Activated CD8-positive, alpha-beta memory T cell treated with anti-CD3 and anti-CD28 coated beads for 36 hours (primary cell): ENCODE results near the gene NCAN. TPM values are rescaled to one million over a fixed set of nuclear protein-coding genes. Genes with fewer than 3 reads are reported as not detected.

Experiments
- CTCF ChIA-PET: fragments of 350-600 bp; sonication (Branson Sonifier 250); formaldehyde crosslinking; loops from one replicate; lab custom pipeline; 2021; ENCODE audit warnings: antibody characterized with exemption; lab: Charles Lee
- POLR2A ChIA-PET: fragments of 350-600 bp; sonication (Branson Sonifier 250); formaldehyde crosslinking; loops from one replicate; lab custom pipeline; 2021; ENCODE audit warnings: antibody characterized with exemption; lab: Charles Lee
- total RNA-seq, 2 experiments: library from RNA; stranded (reverse); gene quantifications; one replicate each; pipeline ENCODE4 v1.2.3, GENCODE V29; 2021

NCAN gene
- total RNA-seq, 2 experiments from 2014 or later = not detected

GRCh38 chr19:19269952-19270694, 58.4 kb downstream of the NCAN start:
- CTCF ChIA-PET = no interaction called here
- POLR2A ChIA-PET = interaction anchor here (0.5 kb wide), 1 partner anchor 125 kb away, joined by 3 read pairs; no protein-coding TSS in a partner anchor

- POLR2A ChIA-PET = interaction anchor here (0.5 kb wide), 1 partner anchor 125 kb away, joined by 3 read pairs; no protein-coding TSS in a partner anchor
- CTCF ChIA-PET = no interaction called here
Measured at GRCh38 chr19:19270749-19271571, 59.2 kb downstream of the NCAN start.

- ChIA-PET POLR2A (no interaction called here), CTCF (no interaction called here)
Measured at GRCh38 chr19:19271828-19272599, 60.3 kb downstream of the NCAN start.

- ChIA-PET CTCF (no interaction called here), POLR2A (no interaction called here)
Measured at GRCh38 chr19:19274146-19274545, 62.4 kb downstream of the NCAN start.

GRCh38 chr19:19274716-19275565, 63.2 kb downstream of the NCAN start:
- ChIA-PET POLR2A (no interaction called here), CTCF (interaction anchor here (0.6 kb wide), 1 partner anchor 21 kb away, joined by 3 read pairs; no protein-coding TSS in a partner anchor)

GRCh38 chr19:19276386-19276785, 64.6 kb downstream of the NCAN start:
- POLR2A ChIA-PET = no interaction called here

GRCh38 chr19:19276851-19277250, 65.1 kb downstream of the NCAN start:
- ChIA-PET POLR2A (no interaction called here), CTCF (interaction anchor here (0.6 kb wide), 1 partner anchor 29 kb away, joined by 3 read pairs; no protein-coding TSS in a partner anchor)

More at GRCh38 chr19:19276386-19276785, 64.6 kb downstream of the NCAN start:
- CTCF ChIA-PET = no interaction called here

GRCh38 chr19:19278315-19278714, 66.6 kb downstream of the NCAN start:
- ChIA-PET CTCF (no interaction called here), POLR2A (no interaction called here)

- ChIA-PET CTCF (no interaction called here), POLR2A (no interaction called here)
Measured at GRCh38 chr19:19279062-19279612, 67.4 kb downstream of the NCAN start.

GRCh38 chr19:19279853-19280252, 68.1 kb downstream of the NCAN start:
- ChIA-PET POLR2A (no interaction called here), CTCF (interaction anchor here (0.6 kb wide), 1 partner anchor 317 kb away, joined by 3 read pairs; no protein-coding TSS in a partner anchor)

- POLR2A ChIA-PET = no interaction called here
Measured at GRCh38 chr19:19280561-19280960, 68.8 kb downstream of the NCAN start.

GRCh38 chr19:19285686-19286085, 73.9 kb downstream of the NCAN start:
- CTCF ChIA-PET = no interaction called here
- POLR2A ChIA-PET = no interaction called here

More at GRCh38 chr19:19280561-19280960, 68.8 kb downstream of the NCAN start:
- CTCF ChIA-PET = interaction anchor here (0.6 kb wide), 1 partner anchor 316 kb away, joined by 3 read pairs; no protein-coding TSS in a partner anchor

- ChIA-PET CTCF (no interaction called here), POLR2A (no interaction called here)
Measured at GRCh38 chr19:19292607-19293006, 80.8 kb downstream of the NCAN start.

- POLR2A ChIA-PET = no interaction called here
Measured at GRCh38 chr19:19294914-19295313, 83.2 kb downstream of the NCAN start.

GRCh38 chr19:19296953-19297689, 85.4 kb downstream of the NCAN start:
- CTCF ChIA-PET = no interaction called here

More at GRCh38 chr19:19294914-19295313, 83.2 kb downstream of the NCAN start:
- CTCF ChIA-PET = interaction anchor here (1.4 kb wide), 1 partner anchor 149 kb away, joined by 3 read pairs; no protein-coding TSS in a partner anchor

GRCh38 chr19:19297759-19298158, 86.0 kb downstream of the NCAN start:
- POLR2A ChIA-PET = no interaction called here
- CTCF ChIA-PET = no interaction called here

More at GRCh38 chr19:19296953-19297689, 85.4 kb downstream of the NCAN start:
- POLR2A ChIA-PET = interaction anchor here (0.6 kb wide), 1 partner anchor 276 kb away, joined by 4 read pairs; no protein-coding TSS in a partner anchor

- CTCF ChIA-PET = no interaction called here
- POLR2A ChIA-PET = no interaction called here
Measured at GRCh38 chr19:19300613-19301012, 88.9 kb downstream of the NCAN start.
